Breast epithelium (tissue), 3 donors: ENCODE results near the gene MRPS12.

Source experiments
- CTCF ChIP-seq, 3 donors: fragments of 450-650 bp; IDR thresholded peaks; one replicate each; pipeline ENCODE4 v1.5.1; 2016 to 2017; ENCODE audit warnings: antibody characterized with exemption in 3 of 3, mild to moderate bottlenecking in 3 of 3, moderate library complexity in 3 of 3
- POLR2A ChIP-seq: fragments of 450-650 bp; IDR thresholded peaks from one replicate; pipeline ENCODE4 v1.6.1; 2016; ENCODE audit warnings: antibody characterized with exemption, mild to moderate bottlenecking, moderate library complexity

DNA sequence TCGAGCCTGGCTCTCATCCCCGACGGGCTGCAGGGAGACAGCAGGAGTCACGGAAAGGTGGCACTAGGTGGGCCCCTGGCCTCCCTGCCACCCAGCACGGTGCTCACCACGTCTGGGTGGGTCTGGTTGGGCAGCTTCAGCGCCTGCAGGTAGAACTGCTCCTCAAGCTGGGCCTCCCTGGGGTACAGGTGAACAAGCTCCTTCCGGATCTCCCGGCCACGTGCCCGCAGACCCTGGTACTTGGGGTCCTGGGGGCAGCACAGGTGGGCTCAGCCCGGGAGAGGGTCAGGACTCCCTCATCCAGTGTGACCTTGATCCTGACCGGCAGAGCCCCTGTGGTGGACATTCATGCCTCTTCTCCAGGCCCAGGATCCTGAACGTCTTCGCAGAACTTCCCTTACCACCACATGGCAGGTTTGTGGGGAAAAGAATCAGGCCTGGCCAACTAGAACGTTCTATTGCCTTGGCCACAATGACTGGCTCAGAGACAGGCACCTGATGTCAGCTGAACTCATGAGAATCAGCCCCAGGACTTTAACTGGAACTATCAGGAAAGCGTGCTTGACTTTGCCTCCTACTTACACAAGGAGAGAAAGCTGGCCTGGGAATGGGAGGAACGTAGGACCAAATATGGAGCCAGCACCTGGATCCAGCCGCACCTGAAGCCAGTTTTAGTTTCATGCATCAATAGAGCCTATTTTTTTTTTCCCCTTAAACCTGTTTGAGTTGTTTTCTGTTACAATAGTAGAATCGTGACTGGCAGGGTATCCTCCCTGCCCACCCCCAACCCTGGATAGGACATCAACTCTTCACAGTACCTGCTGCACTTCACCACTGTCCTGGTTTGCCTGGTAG lies 9.1 kb upstream of the MRPS12 start:
- TF ChIP-seq POLR2A (no peak), CTCF (IDR thresholded peaks at IDR 0.05) (no peak)
